Uterus (tissue), 2 donors: Measurements from ENCODE around the gene LRP3.

Experiments used
- CTCF ChIP-seq, 4 experiments: fragments of 200-600 bp in 2 of 4; fragments of 450-650 bp in 2 of 4; sonication (generic) in 2 of 4; IDR thresholded peaks; one replicate each; pipeline ENCODE4 v1.5.1; 2016 to 2019; ENCODE audit warnings: antibody characterized with exemption in 4 of 4, mild to moderate bottlenecking in 2 of 4, moderate library complexity in 1 of 4
- POLR2A ChIP-seq, 2 donors: fragments of 450-650 bp; IDR thresholded peaks; one replicate each; pipeline ENCODE4 v1.6.1; 2016; ENCODE audit warnings: antibody characterized with exemption in 2 of 2, mild to moderate bottlenecking in 1 of 2, moderate library complexity in 1 of 2

GRCh38 chr19:33177417-33177979 is 16.6 kb upstream of the LRP3 start:
- peak; percentile 35 to 54 (median 46) for TF ChIP-seq CTCF (IDR thresholded peaks at IDR 0.05)
- TF ChIP-seq POLR2A (IDR thresholded peaks at IDR 0.05), result no peak
